Activated CD4-positive, alpha-beta T cell treated with anti-CD3 and anti-CD28 coated beads for 48 hours (primary cell): ENCODE measurements around the gene MEPCE.

Experiments
- DNase-seq: peaks from one replicate; pipeline ENCODE4 v3.0.0-alpha.2; 2020

The MEPCE gene

GRCh38 chr7:100465299-100465698 lies 35.7 kb downstream of the MEPCE start:
- DNase-seq: no peak

- no peak for DNase-seq
Measured at GRCh38 chr7:100465702-100466311, 36.2 kb downstream of the MEPCE start.

GRCh38 chr7:100466653-100467605 lies 37.3 kb downstream of the MEPCE start:
- no peak for DNase-seq

GRCh38 chr7:100467638-100468373 lies 38.2 kb downstream of the MEPCE start:
- no peak for DNase-seq

- DNase-seq: peak; percentile 87
Measured at GRCh38 chr7:100469227-100470044, 39.8 kb downstream of the MEPCE start.

GRCh38 chr7:100471021-100471420 lies 41.4 kb downstream of the MEPCE start:
- no peak for DNase-seq

GRCh38 chr7:100472121-100472851 lies 42.7 kb downstream of the MEPCE start:
- no peak for DNase-seq

GRCh38 chr7:100472854-100473499 lies 43.3 kb downstream of the MEPCE start:
- DNase-seq: no peak

- no peak for DNase-seq
Measured at GRCh38 chr7:100475549-100475948, 45.9 kb downstream of the MEPCE start.

- DNase-seq: no peak
Measured at GRCh38 chr7:100476101-100476780, 46.6 kb downstream of the MEPCE start.

GRCh38 chr7:100476903-100477870 lies 47.6 kb downstream of the MEPCE start:
- peak; percentile 70 for DNase-seq

- DNase-seq: no peak
Measured at GRCh38 chr7:100477871-100478267, 48.2 kb downstream of the MEPCE start.

- DNase-seq: peak; percentile 93
Measured at GRCh38 chr7:100478958-100479660, 49.5 kb downstream of the MEPCE start, which contains the start of gene TSC22D4. Gene TSC22D4, minus strand, starts transcription at chr7:100479214. Its CDS starts 1,176 bp downstream, at chr7:100478038.

- DNase-seq: no peak
Measured at GRCh38 chr7:100481466-100481865, 51.8 kb downstream of the MEPCE start.

- no peak for DNase-seq
Measured at GRCh38 chr7:100482728-100483089, 53.1 kb downstream of the MEPCE start.

- DNase-seq: peak; percentile 87
Measured at GRCh38 chr7:100483090-100483721, 53.6 kb downstream of the MEPCE start.
